ENCODE results near the gene CHPF. TPM values are rescaled to one million over a fixed set of nuclear protein-coding genes. Genes with fewer than 3 reads are reported as not detected.

CHPF gene
- total RNA-seq, 6 donors from 2014 or later: 41.9 to 125 (median 60.2) TPM

DNA sequence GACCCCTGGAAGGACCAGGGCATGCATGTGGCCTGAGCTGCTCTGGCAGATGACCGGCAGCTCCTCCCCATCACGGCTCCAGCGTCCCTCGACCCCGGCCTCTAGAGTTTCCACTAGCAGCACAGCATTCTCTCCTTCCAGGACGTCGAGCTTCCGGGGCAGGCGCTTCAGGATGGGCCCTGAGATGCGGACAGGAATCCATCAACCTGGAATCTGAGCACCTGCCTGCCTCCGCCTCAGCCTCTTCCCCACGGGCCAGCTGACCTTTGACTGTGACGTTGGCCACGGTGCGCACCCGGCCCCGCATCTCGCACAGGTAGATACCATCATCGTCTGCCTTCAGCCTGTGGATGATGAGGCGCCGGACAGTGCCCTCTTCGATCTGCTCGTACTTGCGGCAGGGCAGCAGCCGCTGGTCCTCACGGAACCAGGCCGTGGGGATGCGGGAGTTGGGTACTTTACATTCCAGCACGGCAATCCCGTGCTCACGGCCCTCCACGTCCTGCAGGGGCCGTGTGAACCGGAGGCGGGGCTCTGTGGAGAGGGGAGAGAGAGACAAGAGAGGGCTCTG, 24.3 kb upstream of the CHPF start:
- TF ChIP-seq, protein P1, sequence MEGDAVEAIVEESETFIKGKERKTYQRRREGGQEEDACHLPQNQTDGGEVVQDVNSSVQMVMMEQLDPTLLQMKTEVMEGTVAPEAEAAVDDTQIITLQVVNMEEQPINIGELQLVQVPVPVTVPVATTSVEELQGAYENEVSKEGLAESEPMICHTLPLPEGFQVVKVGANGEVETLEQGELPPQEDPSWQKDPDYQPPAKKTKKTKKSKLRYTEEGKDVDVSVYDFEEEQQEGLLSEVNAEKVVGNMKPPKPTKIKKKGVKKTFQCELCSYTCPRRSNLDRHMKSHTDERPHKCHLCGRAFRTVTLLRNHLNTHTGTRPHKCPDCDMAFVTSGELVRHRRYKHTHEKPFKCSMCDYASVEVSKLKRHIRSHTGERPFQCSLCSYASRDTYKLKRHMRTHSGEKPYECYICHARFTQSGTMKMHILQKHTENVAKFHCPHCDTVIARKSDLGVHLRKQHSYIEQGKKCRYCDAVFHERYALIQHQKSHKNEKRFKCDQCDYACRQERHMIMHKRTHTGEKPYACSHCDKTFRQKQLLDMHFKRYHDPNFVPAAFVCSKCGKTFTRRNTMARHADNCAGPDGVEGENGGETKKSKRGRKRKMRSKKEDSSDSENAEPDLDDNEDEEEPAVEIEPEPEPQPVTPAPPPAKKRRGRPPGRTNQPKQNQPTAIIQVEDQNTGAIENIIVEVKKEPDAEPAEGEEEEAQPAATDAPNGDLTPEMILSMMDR (IDR thresholded peaks at IDR 0.05): no peak
- TF ChIP-seq POLR2A (IDR thresholded peaks at IDR 0.05): no peak
- TF ChIP-seq EP300 (IDR thresholded peaks at IDR 0.05): no peak
- WGBS, 2 donors: 91 to 96% methylated on average over 19 to 35 of the region's 35 CpGs
- no peak for ATAC-seq (ENCODE audit: low FRiP score in 2 of 2)
- no peaks in the 10 kb centered on the region for H3K9me3 ChIP-seq
- no peak overlapping the region for H3K4me3 ChIP-seq
- DNase-seq: peak in 1 of 2 donors; percentile 61
- H3K36me3 ChIP-seq: peaks cover 0 to 6% (median 2%) of the 10 kb centered on the region in 4 donors
- H3K4me1 ChIP-seq: peaks cover 0 to 24% (median 12%) of the 10 kb centered on the region in 4 donors
- H3K27ac ChIP-seq: no peak overlapping the region
- H3K27me3 ChIP-seq: peaks cover 0 to 4% (median 0%) of the 10 kb centered on the region in 4 donors

DNA sequence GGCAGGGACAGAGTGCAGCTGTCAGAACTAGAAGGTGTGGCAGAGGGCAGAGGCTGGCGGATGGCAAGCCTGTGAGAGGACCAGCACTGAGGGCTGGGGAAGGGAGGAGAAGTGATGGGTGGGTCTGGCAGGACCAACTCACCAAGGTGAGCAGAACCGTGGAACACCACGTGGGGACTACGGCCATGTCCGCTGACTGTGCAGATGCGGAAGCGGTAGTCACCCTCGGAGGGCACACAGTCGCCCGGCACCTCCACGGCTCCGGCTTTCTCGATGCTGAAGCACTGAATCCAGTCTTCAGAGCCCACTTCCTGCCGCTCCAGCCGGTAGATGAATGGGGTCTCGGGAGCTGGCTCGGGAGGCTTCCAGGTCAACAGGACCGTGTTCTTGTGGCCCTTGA, 23.5 kb upstream of the CHPF start:
- peaks cover 0 to 4% (median 0%) of the 10 kb centered on the region in 4 donors for H3K27me3 ChIP-seq
- peak in 1 of 2 donors; percentile 60 for DNase-seq
- peaks cover 0 to 24% (median 12%) of the 10 kb centered on the region in 4 donors for H3K4me1 ChIP-seq
- H3K4me3 ChIP-seq: no peak overlapping the region
- no peaks in the 10 kb centered on the region for H3K9me3 ChIP-seq
- 93 to 96% methylated on average over 7 to 11 of the region's 18 CpGs for WGBS, 2 donors
- H3K27ac ChIP-seq: no peak overlapping the region
- peaks cover 0 to 13% (median 3%) of the 10 kb centered on the region in 4 donors for H3K36me3 ChIP-seq
- no peak for ATAC-seq (ENCODE audit: low FRiP score in 2 of 2)
- TF ChIP-seq EP300 (IDR thresholded peaks at IDR 0.05): no peak
- TF ChIP-seq, protein P1 (IDR thresholded peaks at IDR 0.05): no peak
- TF ChIP-seq POLR2AphosphoS5 (IDR thresholded peaks at IDR 0.05): no peak

DNA sequence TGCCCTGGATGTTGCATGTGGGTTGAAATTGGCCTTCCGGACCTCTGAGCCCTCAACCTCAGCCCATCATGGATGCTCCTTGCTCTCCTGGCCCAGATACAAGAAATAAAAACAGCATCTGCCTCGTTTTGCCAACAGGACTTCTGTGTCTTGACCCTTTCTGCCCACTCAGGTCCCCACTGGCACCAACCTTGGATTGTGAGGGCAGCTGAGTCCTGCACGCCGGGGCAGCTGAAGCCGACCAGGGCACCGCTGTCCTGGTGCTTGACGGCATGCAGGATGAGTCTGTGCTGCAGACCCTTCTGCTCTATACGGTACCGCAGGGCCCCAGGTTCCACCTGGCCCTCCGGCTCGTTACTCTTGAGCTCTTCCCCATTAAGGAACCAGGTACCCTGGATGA, 23.0 kb upstream of the CHPF start:
- peaks cover 0 to 4% (median 0%) of the 10 kb centered on the region in 4 donors for H3K27me3 ChIP-seq
- no peak for ATAC-seq (ENCODE audit: low FRiP score in 2 of 2)
- peaks cover 0 to 21% (median 10%) of the 10 kb centered on the region in 4 donors for H3K4me1 ChIP-seq
- H3K36me3 ChIP-seq: peaks cover 0 to 13% (median 3%) of the 10 kb centered on the region in 4 donors
- 81 to 96% methylated on average over 2 to 9 of the region's 11 CpGs for WGBS, 2 donors
- H3K9me3 ChIP-seq: no peaks in the 10 kb centered on the region
- no peak overlapping the region for H3K27ac ChIP-seq
- no peak overlapping the region for H3K4me3 ChIP-seq
- TF ChIP-seq POLR2AphosphoS5 (IDR thresholded peaks at IDR 0.05): no peak
- no peak for TF ChIP-seq POLR2A (IDR thresholded peaks at IDR 0.05)
- no peak for TF ChIP-seq EP300 (IDR thresholded peaks at IDR 0.05)
- DNase-seq: peak in 1 of 2 donors; percentile 49

DNA sequence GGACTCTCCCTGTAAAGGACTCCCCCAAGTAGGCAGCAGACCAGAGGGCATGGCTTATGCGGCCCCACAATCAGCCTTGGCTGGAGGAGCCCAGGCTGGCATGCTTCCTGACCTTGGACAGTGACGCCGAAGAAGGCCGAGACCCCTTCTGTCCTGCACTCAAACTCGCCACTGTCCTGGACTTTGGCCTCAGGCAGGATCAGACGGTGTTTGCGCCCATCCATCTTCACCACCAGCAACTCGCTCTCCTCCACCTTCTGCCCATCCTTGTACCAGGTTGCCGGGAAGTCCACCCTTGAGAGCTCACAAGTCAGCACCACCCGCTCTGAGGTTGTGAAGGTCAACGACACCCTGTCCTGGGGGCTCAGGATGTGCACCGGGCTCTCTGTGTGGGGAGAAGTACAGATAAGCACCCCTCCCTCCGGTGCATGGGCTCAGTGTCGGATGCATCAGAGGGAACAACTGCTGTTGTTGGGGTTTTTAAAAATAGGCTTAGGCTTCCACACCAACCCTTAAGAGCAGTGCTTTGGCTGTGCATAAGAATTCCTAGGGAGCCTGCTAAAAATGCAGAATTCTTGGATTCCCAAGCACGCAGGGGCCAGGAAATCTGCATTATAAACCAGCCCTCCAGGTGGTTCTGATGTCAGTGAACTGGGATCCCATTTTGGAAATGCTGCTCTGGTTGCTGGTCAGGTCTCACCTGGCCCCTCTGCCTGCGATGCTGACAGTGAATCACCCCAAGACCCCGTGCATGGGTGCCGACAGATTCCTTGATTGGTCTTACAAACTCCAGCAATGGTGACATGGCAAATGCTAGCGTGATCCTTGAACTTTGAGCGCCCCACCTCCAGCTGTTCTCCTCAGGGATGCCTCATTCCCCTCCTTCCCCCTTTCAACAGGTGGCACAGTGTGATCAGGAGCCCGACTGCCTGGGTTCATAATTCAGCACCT, 21.8 kb upstream of the CHPF start:
- no peak for ATAC-seq (ENCODE audit: low FRiP score in 2 of 2)
- no peaks in the 10 kb centered on the region for H3K27me3 ChIP-seq
- no peaks in the 10 kb centered on the region for H3K9me3 ChIP-seq
- H3K4me1 ChIP-seq: peaks cover 3 to 12% (median 8%) of the 10 kb centered on the region in 4 donors
- H3K36me3 ChIP-seq: peaks cover 0 to 13% (median 3%) of the 10 kb centered on the region in 4 donors
- no peak for DNase-seq
- 86 to 89% methylated on average over 19 to 21 of the region's 21 CpGs for WGBS, 2 donors
- no peak overlapping the region for H3K27ac ChIP-seq
- no peak for TF ChIP-seq EP300 (IDR thresholded peaks at IDR 0.05)
- TF ChIP-seq POLR2A (IDR thresholded peaks at IDR 0.05): no peak
- TF ChIP-seq, protein P1 (IDR thresholded peaks at IDR 0.05): no peak
- TF ChIP-seq POLR2AphosphoS5 (IDR thresholded peaks at IDR 0.05): no peak
- H3K4me3 ChIP-seq: no peak overlapping the region

DNA sequence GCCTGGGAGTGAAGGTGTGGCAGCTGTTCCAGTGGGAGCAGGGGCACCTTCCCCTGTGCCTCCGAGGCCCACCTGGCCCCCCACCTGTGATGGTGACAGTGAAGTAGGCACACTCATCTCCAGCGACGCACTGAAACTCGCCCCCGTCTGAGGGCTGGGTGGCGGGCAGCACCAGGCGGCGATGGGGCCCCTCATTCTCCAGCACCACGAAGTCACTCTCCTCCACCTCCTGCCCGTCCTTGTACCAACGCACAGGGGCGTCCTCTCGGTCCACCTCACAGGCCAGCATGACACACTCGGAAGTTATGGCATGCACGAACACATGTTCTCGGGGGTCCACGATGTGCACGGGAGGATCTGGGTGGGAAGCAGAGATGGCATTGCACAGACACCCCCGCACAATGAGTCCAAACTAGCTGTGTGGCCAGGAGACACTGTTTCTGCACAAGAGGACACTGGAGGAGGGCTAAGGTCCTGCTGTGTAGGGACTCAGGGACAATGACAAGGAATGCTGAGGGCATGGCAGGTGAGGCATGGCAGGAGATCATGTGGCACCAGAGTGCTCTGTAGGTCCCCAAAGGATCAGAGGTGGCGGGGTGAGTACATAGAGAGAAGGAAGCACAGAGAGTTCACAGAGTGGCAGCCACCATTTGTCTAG, 19.8 kb upstream of the CHPF start:
- DNase-seq (peak in 1 of 2 donors; percentile 68), ATAC-seq (ENCODE audit: low FRiP score in 2 of 2) (no peak)
- no peaks in the 10 kb centered on the region for H3K9me3 ChIP-seq
- peaks cover 5 to 12% (median 9%) of the 10 kb centered on the region in 4 donors for H3K4me1 ChIP-seq
- TF ChIP-seq POLR2AphosphoS5 (IDR thresholded peaks at IDR 0.05): no peak
- no peak for TF ChIP-seq POLR2A (IDR thresholded peaks at IDR 0.05)
- TF ChIP-seq, protein P1 (IDR thresholded peaks at IDR 0.05): no peak
- no peak for TF ChIP-seq EP300 (IDR thresholded peaks at IDR 0.05)
- H3K27ac ChIP-seq: no peak overlapping the region
- no peaks in the 10 kb centered on the region for H3K27me3 ChIP-seq
- 93% methylated on average over 18 to 20 of the region's 20 CpGs for WGBS, 2 donors
- H3K4me3 ChIP-seq: no peak overlapping the region
- H3K36me3 ChIP-seq: peaks cover 0 to 13% (median 3%) of the 10 kb centered on the region in 4 donors

All from upper lobe of left lung (tissue), 6 donors.